HUDEP-2 (cell line): ENCODE measurements around the gene TYROBP.
"Not testable (repeated sequence)": the region's sequence is repeated elsewhere in the genome, so short reads cannot be mapped to it uniquely, and the experiment has no call there.

Source experiments
- DNase-seq, 76 experiments: peaks; one replicate each; lab custom pipeline; 2025; ENCODE audit not compliant: unreplicated experiment in 76 of 76; lab: John Stamatoyannopoulos, UW

TYROBP gene

GRCh38 chr19:35908010-35908441 is at the start of gene TYROBP:
Gene TYROBP, minus strand, starts transcription at chr19:35908295. Its CDS starts 67 bp downstream, at chr19:35908228.
- no peak for DNase-seq

- not testable (repeated sequence) for DNase-seq
These were observed 49.3 kb upstream of the TYROBP start for GRCh38 chr19:35957411-35957810.

- DNase-seq = no peak
These were observed 48.0 kb upstream of the TYROBP start for GRCh38 chr19:35955881-35956634.

- DNase-seq = no peak
These were observed 41.0 kb upstream of the TYROBP start for GRCh38 chr19:35949131-35949530.

- DNase-seq = no peak
These were observed 38.1 kb upstream of the TYROBP start for GRCh38 chr19:35946203-35946602.

- DNase-seq = no peak
These were observed 37.2 kb upstream of the TYROBP start for GRCh38 chr19:35945121-35945790.

- no peak for DNase-seq
These were observed 36.5 kb upstream of the TYROBP start for GRCh38 chr19:35944556-35944955.

- no peak for DNase-seq
These were observed 35.5 kb upstream of the TYROBP start for GRCh38 chr19:35943321-35944301.

- no peak for DNase-seq
These were observed 34.1 kb upstream of the TYROBP start for GRCh38 chr19:35942235-35942634.

- no peak for DNase-seq
These were observed 32.7 kb upstream of the TYROBP start for GRCh38 chr19:35940839-35941238.

- DNase-seq = no peak
These were observed 32.1 kb upstream of the TYROBP start for GRCh38 chr19:35940078-35940775.

GRCh38 chr19:35939307-35940077 is 31.4 kb upstream of the TYROBP start:
- no peak for DNase-seq

GRCh38 chr19:35938282-35939224 is 30.5 kb upstream of the TYROBP start:
- no peak for DNase-seq

GRCh38 chr19:35937345-35938281 is 29.5 kb upstream of the TYROBP start:
- DNase-seq = no peak

- no peak for DNase-seq
These were observed 28.7 kb upstream of the TYROBP start for GRCh38 chr19:35936738-35937268.

- peak in 7 of 76 experiments; percentile 4 to 30 (median 17) for DNase-seq
These were observed 28.0 kb upstream of the TYROBP start, which contains the start of gene LRFN3 for GRCh38 chr19:35935911-35936737. Gene LRFN3, plus strand, starts transcription at chr19:35936374. Its CDS starts 3,052 bp downstream, at chr19:35939426.
